Breast epithelium (tissue), 3 donors: ENCODE data around the gene HGD.

Experiments
- POLR2A ChIP-seq: fragments of 450-650 bp; IDR thresholded peaks from one replicate; pipeline ENCODE4 v1.6.1; 2016; ENCODE audit warnings: antibody characterized with exemption, mild to moderate bottlenecking, moderate library complexity
- POLR2AphosphoS5 ChIP-seq, 3 donors: sonication (generic); formaldehyde crosslinking; IDR thresholded peaks; one replicate each; pipeline ENCODE4 v1.6.1; 2017; ENCODE audit warnings: antibody characterized with exemption in 3 of 3
- TF ChIP-seq, protein P1 (sequence below), 3 donors: fragments of 450-650 bp; IDR thresholded peaks; one replicate each; pipeline ENCODE4 v1.5.1; 2016 to 2017; ENCODE audit warnings: antibody characterized with exemption in 3 of 3, mild to moderate bottlenecking in 3 of 3, moderate library complexity in 3 of 3

- no peak for TF ChIP-seq POLR2A
- TF ChIP-seq POLR2AphosphoS5 (IDR thresholded peaks at IDR 0.05), result no peak
- TF ChIP-seq, protein P1, sequence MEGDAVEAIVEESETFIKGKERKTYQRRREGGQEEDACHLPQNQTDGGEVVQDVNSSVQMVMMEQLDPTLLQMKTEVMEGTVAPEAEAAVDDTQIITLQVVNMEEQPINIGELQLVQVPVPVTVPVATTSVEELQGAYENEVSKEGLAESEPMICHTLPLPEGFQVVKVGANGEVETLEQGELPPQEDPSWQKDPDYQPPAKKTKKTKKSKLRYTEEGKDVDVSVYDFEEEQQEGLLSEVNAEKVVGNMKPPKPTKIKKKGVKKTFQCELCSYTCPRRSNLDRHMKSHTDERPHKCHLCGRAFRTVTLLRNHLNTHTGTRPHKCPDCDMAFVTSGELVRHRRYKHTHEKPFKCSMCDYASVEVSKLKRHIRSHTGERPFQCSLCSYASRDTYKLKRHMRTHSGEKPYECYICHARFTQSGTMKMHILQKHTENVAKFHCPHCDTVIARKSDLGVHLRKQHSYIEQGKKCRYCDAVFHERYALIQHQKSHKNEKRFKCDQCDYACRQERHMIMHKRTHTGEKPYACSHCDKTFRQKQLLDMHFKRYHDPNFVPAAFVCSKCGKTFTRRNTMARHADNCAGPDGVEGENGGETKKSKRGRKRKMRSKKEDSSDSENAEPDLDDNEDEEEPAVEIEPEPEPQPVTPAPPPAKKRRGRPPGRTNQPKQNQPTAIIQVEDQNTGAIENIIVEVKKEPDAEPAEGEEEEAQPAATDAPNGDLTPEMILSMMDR (IDR thresholded peaks at IDR 0.05), result no peak
Observed at GRCh38 chr3:120648290-120648689, 33.7 kb downstream of the HGD start.
